ENCODE results near the gene FBXL7.

FBXL7 gene

GRCh38 chr5:15877914-15878313 lies 377.9 kb downstream of the FBXL7 start:
- no peak overlapping the region for H3K27ac ChIP-seq
- ChIA-PET CTCF (no interaction called here), POLR2A (ENCODE audit: low non-redundant PET) (no interaction called here)
- no peak for DNase-seq (ENCODE audit: low spot score)
- TF ChIP-seq, protein P1, sequence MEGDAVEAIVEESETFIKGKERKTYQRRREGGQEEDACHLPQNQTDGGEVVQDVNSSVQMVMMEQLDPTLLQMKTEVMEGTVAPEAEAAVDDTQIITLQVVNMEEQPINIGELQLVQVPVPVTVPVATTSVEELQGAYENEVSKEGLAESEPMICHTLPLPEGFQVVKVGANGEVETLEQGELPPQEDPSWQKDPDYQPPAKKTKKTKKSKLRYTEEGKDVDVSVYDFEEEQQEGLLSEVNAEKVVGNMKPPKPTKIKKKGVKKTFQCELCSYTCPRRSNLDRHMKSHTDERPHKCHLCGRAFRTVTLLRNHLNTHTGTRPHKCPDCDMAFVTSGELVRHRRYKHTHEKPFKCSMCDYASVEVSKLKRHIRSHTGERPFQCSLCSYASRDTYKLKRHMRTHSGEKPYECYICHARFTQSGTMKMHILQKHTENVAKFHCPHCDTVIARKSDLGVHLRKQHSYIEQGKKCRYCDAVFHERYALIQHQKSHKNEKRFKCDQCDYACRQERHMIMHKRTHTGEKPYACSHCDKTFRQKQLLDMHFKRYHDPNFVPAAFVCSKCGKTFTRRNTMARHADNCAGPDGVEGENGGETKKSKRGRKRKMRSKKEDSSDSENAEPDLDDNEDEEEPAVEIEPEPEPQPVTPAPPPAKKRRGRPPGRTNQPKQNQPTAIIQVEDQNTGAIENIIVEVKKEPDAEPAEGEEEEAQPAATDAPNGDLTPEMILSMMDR (conservative IDR thresholded peaks at IDR 0.05; ENCODE audit: low read depth), result no peak

DNA sequence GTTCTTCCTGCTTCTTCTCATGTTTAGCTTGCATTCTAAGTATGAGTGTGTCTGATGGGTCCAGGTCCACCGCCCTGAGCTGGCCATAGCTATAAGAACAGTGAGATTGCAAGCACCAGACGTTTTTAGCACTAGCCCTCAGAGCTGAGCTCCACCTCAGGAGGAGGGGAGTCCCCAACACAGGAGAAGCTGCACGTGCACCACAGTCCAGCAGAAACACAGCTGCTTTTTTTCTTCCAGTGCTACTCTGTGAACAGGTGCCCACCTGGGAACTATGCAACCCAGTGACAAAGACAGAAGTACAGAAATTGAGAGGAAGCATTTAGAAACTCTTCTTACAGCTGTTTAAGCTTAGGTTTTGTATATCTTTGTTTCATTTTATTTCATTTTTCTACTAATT lies 380.2 kb downstream of the FBXL7 start:
- TF ChIP-seq, protein P1 (conservative IDR thresholded peaks at IDR 0.05; ENCODE audit: low read depth), result no peak
- CTCF ChIA-PET, result no interaction called here
- H3K27ac ChIP-seq, result no peak overlapping the region
- no peak for DNase-seq (ENCODE audit: low spot score)
- POLR2A ChIA-PET (ENCODE audit: low non-redundant PET), result no interaction called here

- CTCF ChIA-PET, result no interaction called here
- POLR2A ChIA-PET (ENCODE audit: low non-redundant PET), result no interaction called here
Measured at GRCh38 chr5:15885156-15885555, 385.2 kb downstream of the FBXL7 start.

GRCh38 chr5:15886156-15886555 lies 386.2 kb downstream of the FBXL7 start:
- CTCF ChIA-PET, result interaction anchor here (0.6 kb wide), 1 partner anchor 14 kb away, joined by 4 read pairs; no protein-coding TSS in a partner anchor
- POLR2A ChIA-PET (ENCODE audit: low non-redundant PET), result no interaction called here
- no peak overlapping the region for H3K27ac ChIP-seq
- TF ChIP-seq, protein P1 (conservative IDR thresholded peaks at IDR 0.05; ENCODE audit: low read depth), result no peak
- DNase-seq (ENCODE audit: low spot score), result no peak

More at GRCh38 chr5:15885156-15885555, 385.2 kb downstream of the FBXL7 start:
- no peak for DNase-seq (ENCODE audit: low spot score)
- H3K27ac ChIP-seq, result no peak overlapping the region
- TF ChIP-seq, protein P1 (conservative IDR thresholded peaks at IDR 0.05; ENCODE audit: low read depth), result no peak

- TF ChIP-seq, protein P1 (conservative IDR thresholded peaks at IDR 0.05; ENCODE audit: low read depth), result no peak
- H3K27ac ChIP-seq, result no peak overlapping the region
- POLR2A ChIA-PET (ENCODE audit: low non-redundant PET), result no interaction called here
- DNase-seq (ENCODE audit: low spot score), result no peak
- CTCF ChIA-PET, result no interaction called here
Measured at GRCh38 chr5:15887093-15887492, 387.1 kb downstream of the FBXL7 start.

- ChIA-PET POLR2A (ENCODE audit: low non-redundant PET) (no interaction called here), CTCF (interaction anchor here (0.6 to 0.8 kb wide), 2 partner anchors 89 to 866 kb away, joined by 3 read pairs; no protein-coding TSS in a partner anchor)
- TF ChIP-seq, protein P1 (conservative IDR thresholded peaks at IDR 0.05; ENCODE audit: low read depth), result no peak
- DNase-seq (ENCODE audit: low spot score), result no peak
- H3K27ac ChIP-seq, result no peak overlapping the region
Measured at GRCh38 chr5:15889001-15889400, 389.0 kb downstream of the FBXL7 start.

GRCh38 chr5:15893866-15894265 lies 393.9 kb downstream of the FBXL7 start:
- CTCF ChIA-PET, result no interaction called here
- H3K27ac ChIP-seq, result no peak overlapping the region

More at GRCh38 chr5:15893866-15894265, 393.9 kb downstream of the FBXL7 start:
- POLR2A ChIA-PET (ENCODE audit: low non-redundant PET), result no interaction called here
- no peak for DNase-seq (ENCODE audit: low spot score)
- TF ChIP-seq, protein P1 (conservative IDR thresholded peaks at IDR 0.05; ENCODE audit: low read depth), result no peak
